SJCRH30 (cell line): ENCODE results near the gene FOXN4. TPM values are rescaled to one million over a fixed set of nuclear protein-coding genes. Genes with fewer than 3 reads are reported as not detected.

Experiments
- DNase-seq, 2 experiments: peaks; one replicate each; pipeline ENCODE4 v3.0.0-alpha.2; 2015 to 2020
- H3K27ac ChIP-seq: fragments of 250-450 bp; sonication (Bioruptor Pico); 2 replicates; pipeline ENCODE4 v1.5.1; 2020; ENCODE audit warnings: mild to moderate bottlenecking, moderate library complexity
- H3K27me3 ChIP-seq: fragments of 250-450 bp; sonication (Bioruptor Pico); 2 replicates; pipeline ENCODE4 v1.5.1; 2020; ENCODE audit warnings: mild to moderate bottlenecking, moderate library complexity
- H3K36me3 ChIP-seq: fragments of 250-450 bp; sonication (Bioruptor Pico); 2 replicates; pipeline ENCODE4 v1.5.1; 2020; ENCODE audit warnings: mild to moderate bottlenecking, moderate library complexity
- H3K4me1 ChIP-seq: fragments of 250-450 bp; sonication (Bioruptor Pico); 2 replicates; pipeline ENCODE4 v1.5.1; 2020; ENCODE audit warnings: mild to moderate bottlenecking, moderate library complexity
- H3K4me3 ChIP-seq: fragments of 250-450 bp; sonication (Bioruptor Pico); 2 replicates; pipeline ENCODE4 v1.5.1; 2020; ENCODE audit warnings: mild to moderate bottlenecking, moderate library complexity
- H3K9me3 ChIP-seq: fragments of 250-450 bp; sonication (Bioruptor Pico); replicated peaks from 2 replicates; pipeline ENCODE4 v1.5.1; 2020; ENCODE audit warnings: mild to moderate bottlenecking, moderate library complexity
- total RNA-seq: library from RNA; depleted of rRNA; stranded (reverse); fragments of >200 nt; shearing (Covaris generic); gene quantifications from 2 replicates; pipeline ENCODE4 v1.2.3, GENCODE V29; 2014; rRNA removed

FOXN4 gene
- total RNA-seq, 1 experiment from 2014 or later: not detected

DNA sequence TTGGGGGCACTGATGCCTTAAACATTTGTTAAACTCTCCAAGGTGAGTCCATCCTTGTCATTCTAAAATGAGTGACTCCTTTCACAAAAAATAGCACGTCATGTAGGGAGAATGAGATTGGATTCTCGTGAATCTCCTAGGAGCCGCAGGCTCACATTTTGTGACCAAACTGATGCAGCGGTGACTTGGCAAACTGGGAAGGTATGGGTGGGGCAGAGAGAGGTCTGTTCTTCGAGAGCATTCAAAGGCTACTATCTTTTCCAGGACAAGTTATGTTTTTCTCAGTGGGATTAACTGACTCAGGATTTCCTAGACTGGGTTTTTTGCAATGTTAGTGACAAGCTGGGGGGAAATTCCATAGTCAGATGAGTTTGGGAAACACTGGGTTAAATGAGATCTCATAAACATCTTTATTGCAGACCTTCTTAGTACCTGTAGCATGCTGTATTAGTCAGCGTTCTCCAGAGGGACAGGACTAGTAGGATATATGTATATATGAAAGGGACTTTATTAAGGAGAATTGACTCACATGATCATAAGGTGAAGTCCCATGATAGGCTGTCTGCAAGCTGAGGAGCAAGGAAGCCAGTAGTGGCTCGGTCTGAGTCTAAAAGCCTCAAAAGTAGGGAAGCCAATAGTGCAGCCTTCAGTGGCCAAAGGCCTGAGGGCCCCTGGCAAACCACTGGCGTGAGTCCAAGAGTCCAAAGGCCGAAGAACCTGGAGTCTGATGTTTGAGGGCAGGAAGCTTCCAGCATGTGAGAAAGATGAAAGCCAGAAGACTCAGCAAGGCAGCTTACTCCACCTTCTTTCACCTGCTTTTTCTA lies 61.0 kb downstream of the FOXN4 start:
- H3K4me3 ChIP-seq: no peak overlapping the region
- H3K4me1 ChIP-seq: no peaks in the 10 kb centered on the region
- no peak for DNase-seq
- H3K36me3 ChIP-seq: no peaks in the 10 kb centered on the region
- H3K9me3 ChIP-seq: no peaks in the 10 kb centered on the region
- no peak overlapping the region for H3K27ac ChIP-seq
- H3K27me3 ChIP-seq: no peaks in the 10 kb centered on the region

DNA sequence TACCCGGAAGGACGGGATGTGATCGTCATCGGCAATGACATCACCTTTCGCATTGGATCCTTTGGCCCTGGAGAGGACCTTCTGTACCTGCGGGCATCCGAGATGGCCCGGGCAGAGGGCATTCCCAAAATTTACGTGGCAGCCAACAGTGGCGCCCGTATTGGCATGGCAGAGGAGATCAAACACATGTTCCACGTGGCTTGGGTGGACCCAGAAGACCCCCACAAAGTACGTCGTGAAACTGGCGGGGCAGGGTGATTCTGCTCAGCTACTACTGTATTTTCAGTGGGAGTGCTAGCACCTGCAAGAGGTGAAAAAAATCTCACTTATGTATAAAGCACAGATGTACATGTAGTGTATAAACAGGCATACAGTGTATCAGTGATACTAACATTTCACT lies 62.9 kb downstream of the FOXN4 start:
- Histone ChIP-seq H3K9me3 (no peaks in the 10 kb centered on the region), H3K36me3 (no peaks in the 10 kb centered on the region), H3K4me3 (no peak overlapping the region), H3K27ac (no peak overlapping the region), H3K27me3 (no peaks in the 10 kb centered on the region), H3K4me1 (no peaks in the 10 kb centered on the region)
- no peak for DNase-seq

DNA sequence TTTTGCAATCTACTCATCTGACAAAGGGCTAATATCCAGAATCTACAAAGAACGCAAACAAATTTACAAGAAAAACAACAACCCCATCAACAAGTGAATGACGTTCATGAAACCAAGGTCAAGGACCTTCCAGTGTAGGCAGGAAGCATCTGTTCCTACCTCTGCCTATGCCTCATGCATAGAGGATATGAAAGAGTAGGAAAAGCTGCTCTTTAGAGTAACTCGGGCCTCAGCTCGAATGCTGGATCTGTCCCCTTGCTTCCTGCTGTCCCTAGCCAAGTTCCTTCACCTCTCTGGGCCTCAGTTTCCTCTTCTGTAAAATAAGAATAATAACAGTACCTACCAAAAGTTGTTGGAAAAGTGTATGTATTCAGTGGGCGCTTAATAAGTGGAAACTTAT lies 65.0 kb downstream of the FOXN4 start:
- Histone ChIP-seq H3K27me3 (no peaks in the 10 kb centered on the region), H3K4me3 (no peak overlapping the region), H3K4me1 (no peaks in the 10 kb centered on the region), H3K27ac (no peak overlapping the region), H3K9me3 (no peaks in the 10 kb centered on the region), H3K36me3 (no peaks in the 10 kb centered on the region)
- DNase-seq: no peak

DNA sequence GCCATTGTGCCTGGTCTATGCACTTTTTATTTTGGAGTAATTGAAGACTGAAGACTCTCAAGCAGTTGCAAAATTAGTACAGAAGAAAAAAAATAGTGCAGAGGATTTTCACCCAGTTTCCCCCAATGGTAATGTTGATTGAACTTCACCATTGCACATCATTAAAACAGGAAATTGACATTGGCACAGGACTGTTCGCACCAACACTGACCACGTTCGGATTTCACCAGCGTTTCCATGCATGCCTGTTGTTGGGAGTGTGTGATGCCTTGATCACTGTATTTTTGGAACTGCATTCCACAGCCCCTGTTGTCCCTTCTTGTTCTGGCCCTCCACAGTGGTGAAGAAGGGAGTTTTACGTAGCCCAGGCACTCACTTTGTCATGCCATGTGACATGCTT lies 67.1 kb downstream of the FOXN4 start:
- no peaks in the 10 kb centered on the region for H3K36me3 ChIP-seq
- no peak for DNase-seq
- no peak overlapping the region for H3K27ac ChIP-seq
- H3K9me3 ChIP-seq: no peaks in the 10 kb centered on the region
- no peaks in the 10 kb centered on the region for H3K27me3 ChIP-seq
- H3K4me1 ChIP-seq: no peaks in the 10 kb centered on the region
- H3K4me3 ChIP-seq: no peak overlapping the region

DNA sequence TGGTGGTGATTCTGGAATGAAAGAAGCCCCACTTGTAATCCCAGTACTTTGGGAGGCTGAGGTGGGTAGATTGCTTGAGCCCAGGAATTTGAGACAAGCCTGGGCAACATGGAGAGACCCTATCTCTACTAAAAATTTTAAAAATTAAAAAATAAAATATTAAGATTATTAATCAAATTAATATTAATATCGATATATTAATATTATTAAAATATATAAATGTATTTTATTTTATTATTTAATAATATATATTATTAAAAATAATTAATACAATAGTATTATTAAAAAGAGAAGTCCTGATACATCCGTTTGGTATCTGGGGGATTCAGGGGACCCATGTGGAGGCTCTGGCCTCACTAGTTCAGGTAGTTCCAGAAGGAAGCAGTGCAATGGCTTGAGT lies 68.7 kb downstream of the FOXN4 start:
- H3K4me1 ChIP-seq: no peaks in the 10 kb centered on the region
- H3K27ac ChIP-seq: no peak overlapping the region
- no peaks in the 10 kb centered on the region for H3K27me3 ChIP-seq
- H3K9me3 ChIP-seq: no peaks in the 10 kb centered on the region
- no peaks in the 10 kb centered on the region for H3K36me3 ChIP-seq
- no peak overlapping the region for H3K4me3 ChIP-seq
- DNase-seq: no peak

DNA sequence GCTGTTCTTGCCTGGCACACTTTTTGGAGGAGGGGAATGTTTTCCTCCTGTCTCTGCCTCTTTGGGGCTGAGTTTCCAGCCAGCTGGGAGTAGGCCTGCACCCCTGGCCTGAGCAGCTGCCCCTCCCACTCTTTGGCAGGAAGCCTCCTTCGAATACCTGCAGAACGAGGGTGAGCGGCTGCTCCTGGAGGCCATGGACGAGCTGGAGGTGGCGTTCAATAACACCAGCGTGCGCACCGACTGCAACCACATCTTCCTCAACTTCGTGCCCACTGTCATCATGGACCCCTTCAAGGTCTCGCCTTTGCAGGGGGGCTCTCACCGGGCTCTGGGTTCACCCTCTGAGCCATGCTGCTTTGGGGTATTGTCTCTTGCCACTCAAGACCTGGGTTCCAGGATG lies 69.4 kb downstream of the FOXN4 start:
- no peak for DNase-seq
- Histone ChIP-seq H3K4me3 (no peak overlapping the region), H3K4me1 (no peaks in the 10 kb centered on the region), H3K27me3 (no peaks in the 10 kb centered on the region), H3K36me3 (no peaks in the 10 kb centered on the region), H3K27ac (no peak overlapping the region), H3K9me3 (no peaks in the 10 kb centered on the region)

DNA sequence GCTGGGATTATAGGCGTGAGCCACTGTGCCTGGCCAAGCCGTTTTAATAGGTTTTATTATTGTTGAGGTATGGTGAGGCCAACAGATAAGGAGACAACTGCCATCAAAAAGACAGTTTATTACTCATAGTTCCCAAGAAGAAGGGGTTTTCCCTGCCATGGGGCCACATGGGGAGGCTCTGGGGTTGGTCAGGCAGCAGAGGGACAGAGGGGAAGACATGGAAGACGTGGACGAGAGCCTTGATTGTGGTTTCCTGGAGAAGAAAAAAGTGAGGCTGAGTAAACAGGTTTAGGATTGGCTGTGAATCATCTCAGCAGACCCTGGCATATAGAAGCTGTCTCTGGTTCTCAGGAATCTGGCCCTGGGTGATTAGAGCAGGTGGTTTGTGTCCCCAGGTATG lies 69.9 kb downstream of the FOXN4 start:
- Histone ChIP-seq H3K4me3 (no peak overlapping the region), H3K9me3 (no peaks in the 10 kb centered on the region), H3K36me3 (no peaks in the 10 kb centered on the region), H3K27ac (no peak overlapping the region), H3K27me3 (no peaks in the 10 kb centered on the region), H3K4me1 (no peaks in the 10 kb centered on the region)
- DNase-seq: no peak

DNA sequence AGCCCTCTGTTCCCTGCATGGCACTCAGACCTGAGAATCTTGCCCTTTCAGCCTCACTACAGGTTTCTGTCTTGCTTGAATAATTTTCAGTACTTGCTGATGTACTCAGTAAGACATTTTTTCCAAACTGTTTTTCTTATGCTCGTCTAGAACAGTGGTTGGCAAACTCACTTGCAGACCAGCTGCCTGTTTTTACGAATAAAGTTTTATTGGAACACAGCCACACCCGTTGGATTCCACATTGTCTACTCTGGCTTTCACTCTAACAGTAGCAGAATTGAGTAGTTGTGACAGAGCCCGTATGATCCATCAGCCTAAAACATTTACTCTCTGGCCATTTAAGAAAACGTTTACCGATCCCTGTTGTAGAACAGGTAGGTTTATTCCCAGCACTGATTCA lies 72.8 kb downstream of the FOXN4 start:
- no peaks in the 10 kb centered on the region for H3K4me1 ChIP-seq
- H3K27ac ChIP-seq: no peak overlapping the region
- H3K36me3 ChIP-seq: no peaks in the 10 kb centered on the region
- H3K27me3 ChIP-seq: no peaks in the 10 kb centered on the region
- no peak for DNase-seq
- H3K9me3 ChIP-seq: no peaks in the 10 kb centered on the region
- H3K4me3 ChIP-seq: no peak overlapping the region

DNA sequence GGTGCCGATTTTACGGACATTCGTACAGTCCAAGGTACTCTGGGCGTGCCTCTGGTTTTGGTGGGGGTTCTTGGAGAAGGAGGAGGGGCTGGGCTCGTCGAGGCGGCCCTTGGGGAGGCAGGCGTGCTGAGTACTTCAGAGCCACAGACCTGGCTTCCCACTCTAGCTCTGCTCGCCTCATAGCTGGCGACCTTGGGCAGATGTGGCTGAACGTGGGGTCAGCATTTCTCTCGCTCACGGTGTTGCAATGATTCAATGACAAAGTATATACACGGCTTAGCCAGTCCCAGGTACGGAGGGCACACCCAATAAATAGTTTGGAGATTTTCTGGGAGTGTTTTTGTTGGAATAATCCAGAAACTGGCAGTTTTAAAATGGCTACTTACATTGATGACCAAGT lies 75.1 kb downstream of the FOXN4 start:
- no peaks in the 10 kb centered on the region for H3K9me3 ChIP-seq
- no peaks in the 10 kb centered on the region for H3K36me3 ChIP-seq
- no peaks in the 10 kb centered on the region for H3K27me3 ChIP-seq
- no peak for DNase-seq
- no peak overlapping the region for H3K4me3 ChIP-seq
- H3K4me1 ChIP-seq: no peaks in the 10 kb centered on the region
- H3K27ac ChIP-seq: no peak overlapping the region

DNA sequence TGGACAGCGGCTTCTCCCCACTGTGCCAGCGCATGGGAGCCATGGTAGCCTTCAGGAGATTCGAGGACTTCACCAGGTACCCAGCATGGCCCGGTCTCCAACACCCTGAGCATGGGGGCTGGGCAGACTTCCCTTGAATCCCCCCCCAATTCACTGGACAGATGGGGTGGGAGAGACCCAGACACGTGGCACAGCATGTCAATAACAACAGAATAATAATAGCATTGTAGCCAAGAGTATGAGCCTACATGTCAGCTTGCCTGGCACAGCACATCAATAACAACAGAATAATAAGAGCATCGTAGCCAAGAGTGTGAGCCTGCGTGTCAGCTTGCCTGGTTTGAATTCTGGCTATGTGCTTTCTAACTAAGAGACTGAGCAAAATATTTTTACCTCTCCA lies 76.4 kb downstream of the FOXN4 start:
- Histone ChIP-seq H3K4me1 (no peaks in the 10 kb centered on the region), H3K4me3 (no peak overlapping the region), H3K27ac (no peak overlapping the region), H3K9me3 (no peaks in the 10 kb centered on the region), H3K27me3 (no peaks in the 10 kb centered on the region), H3K36me3 (no peaks in the 10 kb centered on the region)
- no peak for DNase-seq

DNA sequence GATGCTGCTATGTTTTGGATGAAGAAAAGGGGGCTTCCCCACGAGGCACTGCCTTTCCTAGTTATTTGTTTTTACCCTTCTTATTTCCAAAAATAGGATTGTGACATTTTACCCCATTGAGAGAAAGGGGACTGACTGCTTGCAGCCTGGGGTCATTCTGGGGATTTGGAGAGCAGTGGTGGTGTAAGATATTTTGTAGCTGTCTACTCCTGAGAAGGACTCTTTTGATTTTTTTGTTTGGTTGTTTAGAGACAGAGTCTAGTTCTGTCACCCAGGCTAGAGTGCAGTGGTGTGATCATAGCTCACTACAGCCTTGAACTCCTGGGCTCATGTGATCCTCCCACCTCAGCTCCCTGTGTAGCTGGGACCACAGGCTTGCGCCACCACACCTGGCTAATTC lies 78.9 kb downstream of the FOXN4 start:
- H3K9me3 ChIP-seq: no peaks in the 10 kb centered on the region
- H3K4me3 ChIP-seq: no peak overlapping the region
- H3K36me3 ChIP-seq: no peaks in the 10 kb centered on the region
- no peak overlapping the region for H3K27ac ChIP-seq
- no peaks in the 10 kb centered on the region for H3K4me1 ChIP-seq
- DNase-seq: no peak
- no peaks in the 10 kb centered on the region for H3K27me3 ChIP-seq

DNA sequence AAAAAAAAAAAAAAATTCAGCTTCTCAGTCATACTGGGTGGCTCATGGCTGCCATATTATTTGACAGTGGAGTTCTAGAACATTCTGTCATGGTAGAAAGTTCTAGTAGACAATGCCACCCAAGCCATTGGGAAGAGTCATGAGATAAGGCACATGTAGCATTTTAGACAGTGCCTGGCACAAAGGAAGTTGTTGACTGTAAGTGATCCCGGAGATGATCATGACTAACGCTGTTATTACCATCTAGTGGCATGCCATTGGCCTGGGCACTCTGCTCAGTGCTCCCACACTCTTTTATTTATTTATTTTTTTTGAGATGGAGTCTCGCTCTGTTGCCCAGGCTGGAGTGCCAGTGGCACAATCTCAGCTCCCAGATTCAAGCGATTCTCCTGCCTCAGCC lies 80.4 kb downstream of the FOXN4 start:
- no peaks in the 10 kb centered on the region for H3K27me3 ChIP-seq
- H3K27ac ChIP-seq: no peak overlapping the region
- H3K36me3 ChIP-seq: no peaks in the 10 kb centered on the region
- no peaks in the 10 kb centered on the region for H3K9me3 ChIP-seq
- no peaks in the 10 kb centered on the region for H3K4me1 ChIP-seq
- no peak overlapping the region for H3K4me3 ChIP-seq
- DNase-seq: no peak

Other genes starting within 250 kb of the FOXN4 start
- 25.9 and 27.8 TPM in 2 replicates for gene ALKBH2, start 215.8 kb downstream of the FOXN4 start, total RNA-seq
- 82.3 and 86.7 TPM in 2 replicates for gene UNG, start 211.7 kb downstream of the FOXN4 start, total RNA-seq
- gene ACACB, start 192.7 kb downstream of the FOXN4 start, total RNA-seq: 2.9 and 3.3 TPM in 2 replicates
- gene MYO1H, start 38.6 kb upstream of the FOXN4 start, total RNA-seq: not detected in 2 replicates
- 36.1 and 37.7 TPM in 2 replicates for gene KCTD10, start 168.0 kb upstream of the FOXN4 start, total RNA-seq
- 17.6 and 19.0 TPM in 2 replicates for gene UBE3B, start 168.3 kb upstream of the FOXN4 start, total RNA-seq